Measurements from ENCODE around the gene SBNO2.

The SBNO2 gene

DNA sequence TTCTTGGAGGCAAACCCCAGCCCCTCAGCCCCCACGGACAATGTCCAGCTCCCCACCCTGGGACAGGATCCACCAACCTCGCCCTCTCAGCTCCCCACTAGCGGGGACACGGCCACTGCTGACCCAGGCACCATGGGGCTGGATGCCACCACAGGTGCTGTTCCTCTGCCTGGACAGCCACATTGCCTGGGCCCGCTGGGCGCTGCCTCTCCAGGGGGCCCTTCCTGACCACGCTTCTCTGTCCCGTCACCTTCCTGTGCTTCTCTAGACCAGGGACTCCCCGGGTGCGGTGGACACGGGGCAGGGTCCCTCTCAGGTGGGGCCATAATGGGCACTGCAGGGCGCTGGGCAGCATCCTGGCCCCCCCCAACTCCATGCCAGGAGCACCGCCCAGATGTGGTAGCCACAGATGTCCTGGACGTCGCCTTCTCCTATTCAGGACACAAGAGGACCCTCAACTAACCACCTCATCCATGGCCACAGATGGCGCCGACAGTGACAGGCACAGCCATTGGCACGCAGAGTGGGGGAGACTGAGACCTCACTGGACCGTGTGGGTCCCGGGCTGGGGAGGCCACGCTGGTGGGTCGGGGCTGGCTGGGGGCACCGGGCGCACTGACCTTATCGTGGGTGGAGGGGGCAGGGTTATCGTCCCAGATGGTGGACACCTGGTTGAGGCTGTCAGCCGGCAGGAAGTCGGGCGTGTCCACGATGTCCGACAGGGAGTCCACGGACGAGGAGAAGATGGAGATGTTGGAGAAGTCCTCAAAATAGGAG is 46.9 kb downstream of the SBNO2 start:
- Mint-ChIP-seq H3K27me3 (no peaks in the 10 kb centered on the region), H3K9me3 (no peaks in the 10 kb centered on the region), H3K36me3 (peaks cover 28% of the 10 kb centered on the region), H3K4me1 (peaks cover 32% of the 10 kb centered on the region), H3K27ac (no peak overlapping the region), H3K4me3 (no peak overlapping the region)
- no peak for ATAC-seq

DNA sequence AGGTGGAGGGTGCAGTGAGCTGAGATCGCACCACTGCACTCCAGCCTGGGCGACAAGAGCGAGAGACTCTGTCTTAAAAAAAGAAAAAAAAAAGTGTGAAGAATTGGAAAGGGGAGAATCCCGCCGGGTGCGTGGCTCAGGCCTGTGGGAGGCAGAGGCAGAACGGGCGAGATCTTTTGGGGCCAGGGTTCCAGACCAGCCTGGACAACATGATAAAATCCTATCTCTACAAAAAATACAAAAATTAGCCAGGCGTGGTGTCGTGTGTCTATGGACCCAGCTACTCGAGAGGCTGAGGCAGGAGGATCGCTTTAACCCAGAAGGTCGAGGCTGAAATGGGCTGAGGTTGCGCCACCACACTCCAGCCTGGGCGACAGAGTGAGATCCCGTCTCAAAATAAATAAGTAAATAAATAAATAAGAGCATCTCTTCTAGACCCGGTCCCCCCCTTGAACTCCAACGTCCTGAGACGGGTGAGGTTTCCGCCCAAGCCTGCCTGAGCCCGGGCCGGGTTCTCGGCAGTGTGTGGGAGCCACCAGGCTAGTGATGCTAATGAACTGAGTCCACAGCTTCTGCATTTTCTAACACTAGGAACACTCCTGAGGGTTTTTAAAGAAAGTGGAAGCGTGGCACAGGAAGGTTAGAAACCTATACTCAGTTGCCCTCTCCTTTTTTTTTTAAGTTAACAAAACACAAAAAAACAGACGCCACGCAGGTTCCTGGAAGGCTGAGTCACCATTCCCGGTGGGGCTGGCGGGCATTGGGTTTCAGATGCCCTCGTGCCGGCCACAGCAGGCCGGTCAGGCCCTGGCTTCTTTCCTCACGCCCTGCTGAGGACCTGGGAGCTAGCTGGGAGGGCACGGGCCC is 48.2 kb downstream of the SBNO2 start:
- Mint-ChIP-seq H3K27ac (peak overlapping the region; percentile 30), H3K4me3 (no peak overlapping the region), H3K4me1 (peaks cover 25% of the 10 kb centered on the region), H3K9me3 (no peaks in the 10 kb centered on the region), H3K27me3 (no peaks in the 10 kb centered on the region), H3K36me3 (peaks cover 41% of the 10 kb centered on the region)
- no peak for ATAC-seq

- H3K36me3 Mint-ChIP-seq = peaks cover 47% of the 10 kb centered on the region
- ATAC-seq = no peak
- H3K9me3 Mint-ChIP-seq = no peaks in the 10 kb centered on the region
- no peak overlapping the region for H3K27ac Mint-ChIP-seq
- H3K4me1 Mint-ChIP-seq = peaks cover 9% of the 10 kb centered on the region
- H3K27me3 Mint-ChIP-seq = no peaks in the 10 kb centered on the region
- H3K4me3 Mint-ChIP-seq = no peak overlapping the region
Observed at GRCh38 chr19:1123885-1124677, 50.0 kb downstream of the SBNO2 start.

DNA sequence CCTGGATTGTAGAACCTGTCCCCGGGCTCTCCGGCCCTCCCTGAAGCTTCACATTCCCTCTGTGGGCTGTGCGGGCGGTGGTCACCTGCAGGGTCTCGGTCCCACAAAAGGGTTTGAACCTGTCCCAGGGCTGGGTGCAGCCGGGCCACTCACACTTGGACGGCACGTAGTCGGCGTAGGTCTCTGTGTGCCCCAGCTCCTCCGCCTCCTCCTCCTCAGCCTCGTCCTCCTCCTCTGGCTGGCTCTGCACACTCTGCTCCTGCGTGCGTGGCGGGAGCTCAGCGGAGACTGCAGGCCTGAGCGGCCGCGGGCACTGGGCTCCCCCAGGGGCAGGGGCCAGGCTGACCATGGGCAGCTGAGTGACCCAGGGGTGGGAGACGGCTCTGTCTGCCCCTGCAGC is 50.7 kb downstream of the SBNO2 start:
- Mint-ChIP-seq H3K36me3 (peaks cover 54% of the 10 kb centered on the region), H3K4me3 (no peak overlapping the region), H3K27ac (no peak overlapping the region), H3K27me3 (no peaks in the 10 kb centered on the region), H3K4me1 (peaks cover 9% of the 10 kb centered on the region), H3K9me3 (no peaks in the 10 kb centered on the region)
- no peak for ATAC-seq

GRCh38 chr19:1122972-1123363 is 51.1 kb downstream of the SBNO2 start:
- H3K27ac Mint-ChIP-seq = no peak overlapping the region

DNA sequence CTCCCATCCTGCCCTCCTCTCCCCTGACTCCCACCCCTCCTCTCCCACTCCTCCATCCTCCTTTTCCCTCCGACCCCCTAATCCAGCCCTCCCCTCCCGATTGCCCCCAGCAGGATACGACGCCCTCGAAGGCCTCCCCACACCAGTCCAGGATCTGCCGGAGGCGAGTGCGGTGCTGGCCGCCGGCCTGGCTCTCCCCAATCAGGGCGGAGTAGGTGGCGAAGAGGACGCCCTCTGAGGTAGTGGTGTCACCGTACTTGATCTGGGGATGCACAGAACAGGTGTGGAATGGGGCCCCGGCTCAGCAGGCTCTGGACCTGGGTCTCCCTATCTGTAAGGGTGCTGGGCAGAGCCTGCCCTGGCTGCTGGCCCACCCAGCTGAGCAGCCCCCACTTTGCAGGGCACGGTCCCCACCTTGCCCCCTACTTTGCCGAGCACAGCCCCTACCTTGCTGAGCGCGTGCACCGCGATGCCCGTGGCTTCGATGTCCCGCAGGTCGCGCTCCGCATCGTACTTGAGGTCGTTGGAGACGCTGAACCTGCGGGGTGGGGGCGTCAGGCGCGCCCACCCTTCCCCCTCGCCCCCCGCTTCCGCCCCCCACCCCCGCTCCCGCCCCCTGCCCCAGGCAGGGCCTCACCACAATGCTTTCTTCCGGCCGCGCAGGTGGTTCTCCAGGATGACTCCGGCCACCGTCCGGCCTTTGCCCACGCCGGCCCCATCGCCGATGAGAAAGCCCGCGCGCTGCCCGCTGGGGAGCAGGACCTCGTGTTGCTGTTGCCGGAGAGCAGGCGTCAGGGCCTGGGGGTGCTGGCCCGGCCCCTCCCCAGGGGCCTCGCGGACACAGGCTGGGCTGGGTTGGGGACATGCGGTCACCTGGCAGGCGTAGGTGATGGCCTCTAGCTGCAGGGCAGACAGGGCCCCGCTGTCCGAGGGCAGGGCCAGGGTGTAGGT is 51.8 kb downstream of the SBNO2 start:
- H3K27ac Mint-ChIP-seq = no peak overlapping the region

More at GRCh38 chr19:1122972-1123363, 51.1 kb downstream of the SBNO2 start:
- Mint-ChIP-seq H3K36me3 (peaks cover 58% of the 10 kb centered on the region), H3K9me3 (no peaks in the 10 kb centered on the region), H3K4me1 (peaks cover 9% of the 10 kb centered on the region), H3K27me3 (no peaks in the 10 kb centered on the region), H3K4me3 (no peak overlapping the region)
- ATAC-seq = peak; percentile 75

GRCh38 chr19:1121395-1121794 is 52.7 kb downstream of the SBNO2 start:
- Mint-ChIP-seq H3K27me3 (no peaks in the 10 kb centered on the region), H3K4me3 (no peak overlapping the region), H3K27ac (no peak overlapping the region), H3K9me3 (no peaks in the 10 kb centered on the region), H3K4me1 (no peaks in the 10 kb centered on the region), H3K36me3 (peaks cover 49% of the 10 kb centered on the region)
- no peak for ATAC-seq

More for the DNA sequence above, 51.8 kb downstream of the SBNO2 start:
- H3K4me3 Mint-ChIP-seq = no peak overlapping the region
- no peak for ATAC-seq
- peaks cover 55% of the 10 kb centered on the region for H3K36me3 Mint-ChIP-seq
- H3K4me1 Mint-ChIP-seq = peaks cover 7% of the 10 kb centered on the region
- no peaks in the 10 kb centered on the region for H3K27me3 Mint-ChIP-seq
- no peaks in the 10 kb centered on the region for H3K9me3 Mint-ChIP-seq

DNA sequence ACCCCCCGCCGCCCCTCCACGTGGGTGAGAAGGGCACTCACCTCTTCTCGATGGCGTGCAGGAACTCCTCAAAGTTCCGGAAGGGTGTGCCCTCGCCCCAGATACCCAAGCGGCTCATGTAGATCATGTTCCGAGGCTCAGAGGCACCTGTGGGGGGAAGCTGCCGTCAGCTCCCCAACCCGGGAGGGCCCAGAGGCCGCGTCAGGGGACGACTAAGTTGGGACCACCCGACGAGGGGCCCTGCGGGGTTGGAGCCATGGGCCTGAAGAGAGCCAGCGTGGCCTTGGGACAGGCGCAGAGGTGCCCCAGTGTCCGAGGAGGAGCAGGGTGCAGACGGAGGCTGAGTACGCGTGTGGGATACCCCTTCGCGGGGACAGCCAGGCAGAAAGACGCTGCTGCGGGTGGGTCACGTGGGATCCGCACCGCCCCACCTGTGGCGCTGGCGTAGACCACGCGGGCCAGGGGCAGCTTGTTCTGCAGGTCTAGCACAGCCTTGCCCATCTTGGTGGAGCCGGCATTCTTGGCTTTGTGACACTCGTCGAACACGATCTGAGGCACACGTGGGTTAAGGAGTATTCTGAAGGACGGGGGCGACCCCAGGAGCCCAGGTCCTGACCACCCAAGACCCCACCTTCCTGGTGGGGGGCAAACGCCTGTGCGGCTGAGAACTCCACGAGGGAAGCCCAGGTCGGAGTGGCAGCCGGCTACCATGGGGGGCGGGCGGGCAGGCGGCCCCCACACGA is 54.4 kb downstream of the SBNO2 start:
- H3K27ac Mint-ChIP-seq = no peak overlapping the region
- no peaks in the 10 kb centered on the region for H3K27me3 Mint-ChIP-seq
- H3K4me3 Mint-ChIP-seq = no peak overlapping the region
- H3K36me3 Mint-ChIP-seq = peaks cover 47% of the 10 kb centered on the region
- no peaks in the 10 kb centered on the region for H3K4me1 Mint-ChIP-seq
- no peak for ATAC-seq
- no peaks in the 10 kb centered on the region for H3K9me3 Mint-ChIP-seq

DNA sequence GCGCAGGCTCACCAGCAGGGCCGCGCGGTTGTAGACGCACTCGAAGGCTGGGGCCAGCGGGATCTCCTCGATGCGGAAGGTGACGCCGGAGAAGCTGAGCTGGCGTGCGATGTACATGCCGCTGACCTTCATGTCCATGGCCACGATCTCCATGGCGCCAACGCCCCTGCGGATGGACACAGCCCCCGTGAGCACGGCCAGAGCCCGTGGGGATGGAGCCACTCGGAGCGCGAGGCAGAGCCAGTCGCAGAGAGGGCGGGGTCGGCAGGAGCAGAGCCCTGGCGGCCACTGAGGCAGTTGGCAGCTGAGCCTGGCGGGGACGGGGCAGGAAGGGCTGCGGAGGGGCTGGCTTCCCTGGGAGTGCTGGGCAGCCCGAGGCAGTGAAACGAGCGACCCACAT is 55.1 kb downstream of the SBNO2 start:
- Mint-ChIP-seq H3K4me3 (no peak overlapping the region), H3K27me3 (no peaks in the 10 kb centered on the region), H3K36me3 (peaks cover 47% of the 10 kb centered on the region), H3K27ac (no peak overlapping the region), H3K9me3 (no peaks in the 10 kb centered on the region), H3K4me1 (no peaks in the 10 kb centered on the region)
- no peak for ATAC-seq

DNA sequence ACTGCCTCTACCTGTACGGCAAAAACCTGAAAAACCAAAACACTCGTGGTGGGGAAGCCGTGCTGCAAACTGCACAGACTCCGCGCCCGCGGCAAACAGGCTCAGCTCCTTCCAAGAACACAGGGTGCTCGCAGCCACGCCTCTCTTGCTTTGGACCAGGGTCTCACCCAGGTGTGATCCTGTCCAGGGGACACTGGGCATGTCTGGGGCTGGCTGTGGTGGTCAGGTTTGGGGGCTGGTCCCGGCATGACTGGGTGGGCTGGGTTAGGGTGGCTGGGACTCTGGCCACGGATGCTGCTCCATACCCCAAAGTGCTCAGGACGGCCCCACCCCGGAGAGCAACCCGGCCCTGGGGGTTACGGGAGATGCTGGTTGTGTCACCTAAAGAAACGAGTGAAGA is 56.4 kb downstream of the SBNO2 start:
- H3K27ac Mint-ChIP-seq = no peak overlapping the region
- no peak overlapping the region for H3K4me3 Mint-ChIP-seq
- no peak for ATAC-seq
- no peaks in the 10 kb centered on the region for H3K9me3 Mint-ChIP-seq
- no peaks in the 10 kb centered on the region for H3K27me3 Mint-ChIP-seq
- H3K4me1 Mint-ChIP-seq = no peaks in the 10 kb centered on the region
- peaks cover 38% of the 10 kb centered on the region for H3K36me3 Mint-ChIP-seq

GRCh38 chr19:1116726-1117581 is 57.1 kb downstream of the SBNO2 start:
- H3K4me1 Mint-ChIP-seq = no peaks in the 10 kb centered on the region
- H3K27me3 Mint-ChIP-seq = no peaks in the 10 kb centered on the region
- H3K4me3 Mint-ChIP-seq = no peak overlapping the region
- H3K9me3 Mint-ChIP-seq = no peaks in the 10 kb centered on the region
- peaks cover 34% of the 10 kb centered on the region for H3K36me3 Mint-ChIP-seq
- no peak for ATAC-seq
- no peak overlapping the region for H3K27ac Mint-ChIP-seq

DNA sequence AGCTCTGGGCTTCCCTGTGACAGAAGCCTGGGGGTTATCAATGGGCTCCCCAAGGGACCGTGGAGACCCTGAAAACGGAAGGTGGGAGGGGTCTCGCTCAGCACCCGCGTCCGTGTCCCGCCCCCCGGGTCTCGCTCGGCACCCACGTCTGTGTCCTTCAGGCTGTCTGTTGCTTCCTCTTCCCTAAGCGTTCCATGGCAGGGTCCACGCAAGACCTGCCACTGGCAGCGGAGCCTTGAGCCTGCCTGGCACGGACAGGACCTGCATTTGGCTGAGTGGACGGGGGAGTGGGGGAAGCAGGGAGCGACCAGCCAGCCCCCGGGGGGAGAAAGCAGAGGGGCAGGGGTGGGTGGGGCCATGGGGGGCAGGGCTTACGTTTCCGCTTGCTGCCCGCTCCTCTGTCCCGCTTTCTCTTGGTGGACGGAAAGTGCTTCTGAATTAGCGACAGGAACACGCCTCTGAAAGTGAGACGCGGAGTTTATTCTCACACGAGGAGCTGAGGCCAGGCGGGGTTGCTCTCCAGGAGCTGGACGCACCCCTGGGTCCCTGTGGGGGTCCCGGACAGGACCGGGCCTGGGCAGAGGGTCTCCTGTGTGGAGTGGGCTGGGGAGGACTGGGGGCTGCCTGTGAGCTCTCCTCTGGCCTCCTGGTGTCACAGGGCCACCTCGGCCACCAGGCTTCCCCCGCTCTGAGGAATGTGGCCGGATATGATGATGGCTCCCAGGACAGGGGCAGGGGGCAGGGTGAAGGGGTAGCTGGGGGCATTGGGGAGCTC is 58.2 kb downstream of the SBNO2 start:
- no peak overlapping the region for H3K27ac Mint-ChIP-seq
- H3K27me3 Mint-ChIP-seq = no peaks in the 10 kb centered on the region
- H3K4me1 Mint-ChIP-seq = no peaks in the 10 kb centered on the region
- H3K4me3 Mint-ChIP-seq = no peak overlapping the region
- no peak for ATAC-seq
- H3K36me3 Mint-ChIP-seq = peaks cover 23% of the 10 kb centered on the region
- no peaks in the 10 kb centered on the region for H3K9me3 Mint-ChIP-seq
